Sigmoid colon (tissue), 3 donors: ENCODE results near the gene LTO1.

Experiments used
- POLR2A ChIP-seq, 2 donors: fragments of 450-650 bp; IDR thresholded peaks; one replicate each; pipeline ENCODE4 v1.6.1; 2016; ENCODE audit warnings: antibody characterized with exemption in 2 of 2, mild to moderate bottlenecking in 2 of 2, moderate library complexity in 2 of 2
- TF ChIP-seq, protein P1 (sequence below), 4 experiments: fragments of 450-650 bp in 3 of 4; fragments of 200-600 bp in 1 of 4; IDR thresholded peaks; one replicate each; pipeline ENCODE4 v1.5.1; 2016 to 2019; ENCODE audit warnings: antibody characterized with exemption in 4 of 4, mild to moderate bottlenecking in 3 of 4, moderate library complexity in 2 of 4

DNA sequence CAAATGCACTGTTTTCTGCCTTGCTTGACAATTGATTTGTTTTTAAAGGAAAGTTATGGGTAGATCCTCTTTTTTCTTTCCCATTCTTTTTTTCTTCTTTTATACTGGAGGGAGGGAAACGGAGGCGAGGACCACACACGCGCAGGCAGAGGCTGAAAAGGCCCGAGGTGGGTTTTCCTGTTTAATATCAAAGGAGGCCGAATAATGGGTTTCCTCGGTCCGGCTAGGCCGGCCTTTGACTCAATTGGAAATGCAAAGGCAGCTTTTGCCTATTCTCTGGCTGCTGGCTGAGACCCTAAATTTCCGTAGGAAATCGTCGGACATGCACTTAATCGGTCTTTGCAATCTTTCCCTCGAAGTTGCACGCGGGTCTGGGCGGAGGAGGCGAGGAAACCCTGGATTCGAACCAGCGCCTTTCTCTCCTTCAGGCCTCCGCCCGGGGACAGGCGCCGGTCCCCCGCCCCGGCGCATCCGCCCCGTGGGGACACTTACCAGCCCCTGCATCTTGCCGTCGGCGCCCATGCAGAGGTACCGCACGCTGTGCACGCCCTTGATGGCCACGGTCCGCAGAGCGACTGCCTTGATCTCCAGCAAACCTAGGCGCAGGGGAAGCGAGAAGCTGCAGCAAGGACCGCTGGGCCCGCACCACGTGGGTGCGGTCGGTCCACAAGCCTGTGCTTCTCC, 27.8 kb upstream of the LTO1 start:
- TF ChIP-seq, protein P1, sequence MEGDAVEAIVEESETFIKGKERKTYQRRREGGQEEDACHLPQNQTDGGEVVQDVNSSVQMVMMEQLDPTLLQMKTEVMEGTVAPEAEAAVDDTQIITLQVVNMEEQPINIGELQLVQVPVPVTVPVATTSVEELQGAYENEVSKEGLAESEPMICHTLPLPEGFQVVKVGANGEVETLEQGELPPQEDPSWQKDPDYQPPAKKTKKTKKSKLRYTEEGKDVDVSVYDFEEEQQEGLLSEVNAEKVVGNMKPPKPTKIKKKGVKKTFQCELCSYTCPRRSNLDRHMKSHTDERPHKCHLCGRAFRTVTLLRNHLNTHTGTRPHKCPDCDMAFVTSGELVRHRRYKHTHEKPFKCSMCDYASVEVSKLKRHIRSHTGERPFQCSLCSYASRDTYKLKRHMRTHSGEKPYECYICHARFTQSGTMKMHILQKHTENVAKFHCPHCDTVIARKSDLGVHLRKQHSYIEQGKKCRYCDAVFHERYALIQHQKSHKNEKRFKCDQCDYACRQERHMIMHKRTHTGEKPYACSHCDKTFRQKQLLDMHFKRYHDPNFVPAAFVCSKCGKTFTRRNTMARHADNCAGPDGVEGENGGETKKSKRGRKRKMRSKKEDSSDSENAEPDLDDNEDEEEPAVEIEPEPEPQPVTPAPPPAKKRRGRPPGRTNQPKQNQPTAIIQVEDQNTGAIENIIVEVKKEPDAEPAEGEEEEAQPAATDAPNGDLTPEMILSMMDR (IDR thresholded peaks at IDR 0.05) = no peak
- TF ChIP-seq POLR2A (IDR thresholded peaks at IDR 0.05) = no peak
